Adrenal gland (tissue), 12 donors: Measurements from ENCODE around the gene TNS2. TPM values are rescaled to one million over a fixed set of nuclear protein-coding genes. Genes with fewer than 3 reads are reported as not detected.
A peak's percentile ranks its signal among the peaks of the same experiment; 100 is the strongest.

Experiments
- DNase-seq, 7 donors: peaks; one replicate each; pipeline ENCODE4 v3.0.0-alpha.2; 2019 to 2020
- H3K27ac ChIP-seq, 5 donors: fragments of 200-600 bp; sonication (generic) in 4 of 5; 1 replicate in 3 of 5; 2 replicates in 2 of 5; pipeline versions ENCODE4 v1.5.1 to v1.8.0; 2016 to 2020; ENCODE audit warnings: mild to moderate bottlenecking in 1 of 5
- H3K27me3 ChIP-seq: fragments of 200-600 bp; 2 replicates; pipeline ENCODE4 v1.8.0; 2021
- H3K36me3 ChIP-seq, 2 donors: fragments of 200-600 bp; replicated peaks in 1 of 2; 1 replicate in 1 of 2; 2 replicates in 1 of 2; pipeline versions ENCODE4 v1.5.1 to v1.8.0; 2018 to 2022
- H3K4me1 ChIP-seq, 2 donors: fragments of 200-600 bp; replicated peaks in 1 of 2; 1 replicate in 1 of 2; 2 replicates in 1 of 2; pipeline versions ENCODE4 v1.5.1 to v1.8.0; 2018 to 2021
- H3K4me3 ChIP-seq, 4 donors: fragments of 200-600 bp; sonication (generic) in 3 of 4; one replicate each; pipeline ENCODE4 v1.5.1; 2016 to 2018
- H3K9me3 ChIP-seq, 3 donors: fragments of 200-600 bp; sonication (generic) in 1 of 3; replicated peaks in 1 of 3; 1 replicate in 2 of 3; 2 replicates in 1 of 3; pipeline versions ENCODE4 v1.5.1 to v1.8.0; 2016 to 2021
- CTCF ChIP-seq, 6 experiments: fragments of 450-650 bp in 4 of 6; fragments of 200-600 bp in 2 of 6; sonication (generic) in 1 of 6; IDR thresholded peaks; 1 replicate in 5 of 6; 2 replicates in 1 of 6; pipeline versions ENCODE4 v1.5.1 to v1.8.0; 2016 to 2021; ENCODE audit warnings: antibody characterized with exemption in 6 of 6, mild to moderate bottlenecking in 2 of 6, moderate library complexity in 1 of 6
- POLR2A ChIP-seq, 2 donors: fragments of 450-650 bp; IDR thresholded peaks; one replicate each; pipeline ENCODE4 v1.6.1; 2017; ENCODE audit warnings: antibody characterized with exemption in 2 of 2, mild to moderate bottlenecking in 2 of 2, moderate library complexity in 1 of 2
- WGBS, 4 donors: extraction: QIAGEN DNeasy Blood & Tissue Kit in 2 of 4; methylation state at CpG; one replicate each; pipeline versions ENCODE4 v1.1.5 to v1.1.7; 2013 to 2017; 5-methylcytosine and 5-hydroxymethylcytosine counted together
- intact Hi-C, 2 donors: fragments of 100-400 bp; cut with DNase I; formaldehyde crosslinking; loops; one replicate each; pipeline versions ENCODE4 v1.14.1 to v1.15.0; 2022 to 2023
- polyA plus RNA-seq, 3 donors: library from polyadenylated mRNA; stranded (reverse); fragments of 200-250 nt in 2 of 3; fragments of 350-450 nt in 1 of 3; fragmentation: Illumina TruSeq in 1 of 3; extraction: RNeasy Lipid Tissue Mini Kit (QIAGEN cat#74804) in 1 of 3; gene quantifications; one replicate each; pipeline ENCODE4 v1.2.3, GENCODE V29; 2013 to 2014
- total RNA-seq, 9 donors: library from RNA; depleted of rRNA in 4 of 9; stranded (reverse); fragments of >200 nt in 4 of 9; fragments of 120-200 nt in 1 of 9; fragmentation: NEBNext Ultra II Directional in 1 of 9; extraction: Animal tissue kit (Norgen Biotek cat#: 25700) in 1 of 9; gene quantifications; one replicate each; pipeline versions ENCODE4 v1.1.0 to v1.2.4, GENCODE V29; 2013 to 2023
- donor health status: healthy with polysubstance abuse.
- donor health status: Bipolar disorder and iron deficiency.
- donor health status: DM: yes; HTN: yes; CAD: no.
- donor health status: DM: no; HTN: no; CAD: no.
- donor health status: DM: no; HTN: no; CAD: no.
- donor health status: DM: yes; HTN: yes; CAD: no.

TNS2 gene
- total and polyA plus RNA-seq, 12 donors, result 21.8 to 1,019 (median 175) TPM

DNA sequence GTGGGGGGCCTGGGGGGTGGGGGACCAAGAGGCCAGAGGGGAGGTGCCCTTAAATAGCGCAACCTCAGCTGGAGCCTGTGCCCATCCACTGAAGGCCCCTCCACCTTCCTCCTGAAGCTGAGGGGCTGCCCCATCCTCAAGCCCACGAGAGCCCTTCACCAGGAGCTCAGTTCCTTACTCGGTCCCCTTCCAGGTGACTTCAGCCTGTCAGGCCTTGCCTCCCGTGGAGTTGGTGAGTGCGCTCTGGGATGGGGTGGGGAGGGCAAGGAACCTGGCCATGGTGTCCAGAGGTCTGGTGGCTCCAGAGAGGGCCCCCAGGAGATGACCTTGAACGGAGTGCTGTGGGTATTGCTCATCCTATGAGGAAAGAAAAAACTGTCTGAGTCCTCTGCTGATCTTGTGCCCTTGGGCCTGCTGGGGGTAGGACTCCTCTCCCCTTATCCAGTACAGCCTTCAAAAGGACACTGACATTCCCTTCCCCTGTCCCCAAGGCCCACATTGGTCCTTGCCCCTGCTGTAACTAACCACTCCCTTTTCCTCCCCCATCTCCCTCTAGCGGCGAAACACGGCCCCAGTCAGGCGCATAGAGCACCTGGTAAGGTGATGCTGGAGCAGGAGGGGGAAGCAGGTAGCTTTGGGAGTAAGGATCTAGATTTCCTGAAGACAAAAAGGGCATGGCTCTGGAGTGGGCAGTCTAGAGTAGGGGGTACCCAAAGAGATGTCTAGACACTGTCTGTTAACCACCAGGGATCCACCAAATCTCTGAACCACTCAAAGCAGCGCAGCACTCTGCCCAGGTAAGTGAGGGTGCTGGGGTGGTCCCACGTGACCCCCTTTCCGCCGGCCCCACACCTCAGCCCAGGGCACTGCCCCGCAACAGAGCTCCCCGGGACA lies 3.6 kb downstream of the TNS2 start:
- TF ChIP-seq CTCF (IDR thresholded peaks at IDR 0.05), result peak; percentile 34 to 88 (median 82)
- peak in 1 of 2 donors; percentile 56 for TF ChIP-seq POLR2A (IDR thresholded peaks at IDR 0.05)
- H3K36me3 ChIP-seq, result peaks cover 0 to 36% of the 10 kb centered on the region in 2 donors
- H3K4me1 ChIP-seq, result peaks cover 64 to 68% of the 10 kb centered on the region in 2 donors
- H3K9me3 ChIP-seq, result no peaks in the 10 kb centered on the region
- intact Hi-C loops, result no loop called here
- DNase-seq, result peak; percentile 78 to 91 (median 89)
- 10 to 22% (median 18%) methylated on average over 5 to 16 of the region's 16 CpGs for WGBS, 4 donors
- no peaks in the 10 kb centered on the region for H3K27me3 ChIP-seq
- peak overlapping the region; percentile 87 to 99 (median 97) for H3K27ac ChIP-seq
- H3K4me3 ChIP-seq, result peak overlapping the region in 3 of 4 donors; percentile 23 to 75 (median 49)

DNA sequence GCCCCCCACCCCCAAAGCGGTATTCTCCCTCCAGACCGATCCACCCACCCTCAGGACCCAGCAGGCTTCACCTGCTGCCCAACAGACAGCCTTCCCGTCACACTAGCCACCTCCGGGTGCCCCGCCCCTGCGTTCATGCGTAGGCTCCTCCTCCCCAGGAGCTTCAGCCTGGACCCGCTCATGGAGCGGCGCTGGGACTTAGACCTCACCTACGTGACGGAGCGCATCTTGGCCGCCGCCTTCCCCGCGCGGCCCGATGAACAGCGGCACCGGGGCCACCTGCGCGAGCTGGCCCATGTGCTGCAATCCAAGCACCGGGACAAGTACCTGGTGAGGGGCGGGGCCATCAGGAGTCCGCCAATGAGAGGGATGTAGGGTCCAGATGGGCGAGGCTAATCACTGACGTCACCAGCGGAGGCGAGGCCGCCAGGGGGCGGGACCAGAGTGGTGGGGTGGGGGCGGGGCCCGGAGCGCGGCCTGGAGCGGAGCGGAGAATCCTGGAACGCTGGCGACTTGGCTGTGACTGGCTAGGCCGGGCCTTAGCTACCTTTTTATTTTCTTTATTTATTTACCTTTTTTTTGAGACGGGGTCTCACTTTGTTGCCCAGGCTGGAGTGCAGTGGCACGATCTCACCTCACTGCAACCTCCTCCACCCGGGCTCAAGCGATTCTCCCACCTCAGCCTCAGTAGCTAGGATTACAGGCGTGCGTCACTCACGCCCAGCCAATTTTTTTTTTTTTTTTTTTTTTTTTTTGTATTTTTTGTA lies 4.4 kb downstream of the TNS2 start:
- DNase-seq, result peak; percentile 95 to 98 (median 97)
- Histone ChIP-seq H3K27ac (peak overlapping the region; percentile 87 to 99 (median 97)), H3K27me3 (no peaks in the 10 kb centered on the region), H3K9me3 (no peaks in the 10 kb centered on the region), H3K4me1 (peaks cover 55 to 59% of the 10 kb centered on the region in 2 donors), H3K4me3 (peak overlapping the region in 3 of 4 donors; percentile 23 to 49 (median 46)), H3K36me3 (peaks cover 0 to 44% of the 10 kb centered on the region in 2 donors)
- intact Hi-C loops, result no loop called here
- TF ChIP-seq POLR2A (IDR thresholded peaks at IDR 0.05) (peak; percentile 59 to 67), CTCF (IDR thresholded peaks at IDR 0.05) (no peak)
- 5 to 7% (median 6%) methylated on average over 22 to 48 of the region's 48 CpGs for WGBS, 4 donors

- WGBS, 4 donors, result 80 to 88% (median 85%) methylated on average over 9 to 15 of the region's 15 CpGs
- peak overlapping the region in 3 of 5 donors; percentile 92 to 99 (median 98) for H3K27ac ChIP-seq
- no peak overlapping the region for H3K4me3 ChIP-seq
- intact Hi-C loops, result no loop called here
- H3K9me3 ChIP-seq, result no peaks in the 10 kb centered on the region
- H3K36me3 ChIP-seq, result peaks cover 0 to 58% of the 10 kb centered on the region in 2 donors
- H3K27me3 ChIP-seq, result no peaks in the 10 kb centered on the region
- TF ChIP-seq POLR2A (IDR thresholded peaks at IDR 0.05) (no peak), CTCF (IDR thresholded peaks at IDR 0.05) (no peak)
- peak in 3 of 7 donors; percentile 2 to 34 (median 25) for DNase-seq
- peaks cover 46 to 53% of the 10 kb centered on the region in 2 donors for H3K4me1 ChIP-seq
Measured at GRCh38 chr12:53055471-53056266, 5.8 kb downstream of the TNS2 start.
